K562 (cell line): Measurements from ENCODE around the gene GMPR2. TPM values are rescaled to one million over a fixed set of nuclear protein-coding genes. Genes with fewer than 3 reads are reported as not detected.

Experiments used
- ATAC-seq: fragments of 200-7000 bp; cut with Tn5 transposase; 3 replicates; pipeline ENCODE4 v1.9.1; 2020; ENCODE audit warnings: moderate library complexity
- BruUV-seq: library from RNA; stranded (reverse); fragments of 400-500 nt; replicated peaks from 2 replicates; lab custom pipeline; 2021; lab: Mats Ljungman, UMichigan
- CTCF ChIA-PET: fragments of 300-600 bp; formaldehyde crosslinking; extraction: SDS; loops from one replicate; lab custom pipeline; 2021; ENCODE audit warnings: low intra/inter-chr PET ratio; lab: Yijun Ruan, JAX
- POLR2A ChIA-PET: fragments of 300-600, 350-650 bp; sonication (Branson Sonifier 250); formaldehyde crosslinking; extraction: SDS; loops from one replicate; lab custom pipeline; 2021; ENCODE audit warnings: antibody characterized with exemption, inconsistent platforms; lab: Yijun Ruan, JAX
- DNase-seq, 4 experiments: peaks; one replicate each; pipeline versions ENCODE4 v3.0.0 to v3.0.0-alpha.2; 2011 to 2018; ENCODE audit warnings: low spot score in 3 of 4, mixed read lengths in 3 of 4; ENCODE audit errors: extremely low read depth in 1 of 4
- FAIRE-seq: peaks from 2 replicates; lab custom pipeline; 2011; peaks lifted over from hg19 to GRCh38; lab: Jason Lieb, UNC
- H2AFZ ChIP-seq: 2 replicates; pipeline ENCODE4 v1.6.0; 2011; ENCODE audit warnings: low read depth, low read length, control low read depth, inconsistent platforms
- H3K27ac ChIP-seq: fragments of 200-600 bp; 3 replicates; pipeline ENCODE4 v1.8.0; 2011; ENCODE audit warnings: low read depth, mild to moderate bottlenecking, control low read depth, inconsistent platforms, low read length, moderate library complexity, mixed read lengths; ENCODE audit errors: extremely low read depth
- H3K27me3 ChIP-seq, 2 experiments: fragments of 300-600 bp in 1 of 2; 2 replicates in 1 of 2; 3 replicates in 1 of 2; pipeline versions ENCODE4 v1.6.0 to v1.8.0; 2011; ENCODE audit warnings: inconsistent platforms in 2 of 2, low read length in 2 of 2, mild to moderate bottlenecking in 1 of 2, mixed read lengths in 1 of 2, moderate library complexity in 1 of 2; ENCODE audit not compliant: control insufficient read depth in 2 of 2, insufficient read depth in 2 of 2
- H3K36me3 ChIP-seq: fragments of 300-600 bp; 3 replicates; pipeline ENCODE4 v1.8.0; 2011; ENCODE audit warnings: mild to moderate bottlenecking, low read length, inconsistent platforms; ENCODE audit not compliant: control insufficient read depth, insufficient read depth
- H3K4me1 ChIP-seq, 2 experiments: fragments of 200-600 bp in 1 of 2; replicated peaks in 1 of 2; 2 replicates in 1 of 2; 3 replicates in 1 of 2; pipeline versions ENCODE4 v1.5.1 to v1.8.0; 2011; ENCODE audit warnings: inconsistent platforms in 2 of 2, low read length in 2 of 2, mild to moderate bottlenecking in 1 of 2, mixed read lengths in 1 of 2, moderate library complexity in 1 of 2; ENCODE audit not compliant: control insufficient read depth in 2 of 2, insufficient read depth in 2 of 2
- H3K4me2 ChIP-seq: 2 replicates; pipeline ENCODE4 v1.6.1; 2011; ENCODE audit warnings: low read length, control low read depth, inconsistent platforms, mixed read lengths; ENCODE audit not compliant: insufficient read depth
- H3K4me3 ChIP-seq: fragments of 200-600 bp; sonication (generic), shearing (Covaris generic); 2 replicates; pipeline ENCODE4 v1.5.1; 2016; ENCODE audit warnings: control low read depth, inconsistent platforms
- H3K79me2 ChIP-seq: fragments of 200-600 bp; 3 replicates; pipeline ENCODE4 v1.8.0; 2011; ENCODE audit warnings: low read length, inconsistent platforms; ENCODE audit not compliant: control insufficient read depth, insufficient read depth
- H3K9ac ChIP-seq, 2 experiments: 2 replicates each; pipeline versions ENCODE4 v1.6.0 to v1.6.1; 2011; ENCODE audit warnings: low read depth in 2 of 2, low read length in 2 of 2, control low read depth in 1 of 2, inconsistent platforms in 1 of 2, mild to moderate bottlenecking in 1 of 2, mixed read lengths in 1 of 2; ENCODE audit not compliant: insufficient read depth in 1 of 2
- H3K9me1 ChIP-seq: one replicate; pipeline ENCODE4 v1.6.0; 2011; ENCODE audit warnings: inconsistent platforms, mild to moderate bottlenecking, low read length, moderate library complexity; ENCODE audit not compliant: control insufficient read depth, insufficient read depth
- H3K9me3 ChIP-seq: replicated peaks from 2 replicates; pipeline ENCODE4 v1.5.1; 2011; ENCODE audit warnings: low read depth, low read length, inconsistent platforms; ENCODE audit not compliant: control insufficient read depth, insufficient read depth
- H4K20me1 ChIP-seq: replicated peaks from 2 replicates; pipeline ENCODE4 v1.6.1; 2011; ENCODE audit warnings: low read length, inconsistent platforms, mixed read lengths; ENCODE audit not compliant: control insufficient read depth, insufficient read depth
- CEBPG ChIP-seq, 3 experiments: fragments of 200-800 bp in 1 of 3; sonication (Bioruptor generic) in 1 of 3; sonication (generic) in 1 of 3; formaldehyde crosslinking in 1 of 3; IDR thresholded peaks in 2 of 3; conservative IDR thresholded peaks in 1 of 3; 2 replicates each; pipeline versions ENCODE4 v1.6.1 to v1.8.0; 2016 to 2022; ENCODE audit warnings: missing compliant biosample characterization in 2 of 3, missing genetic modification characterization in 2 of 3, mild to moderate bottlenecking in 1 of 3, missing genetic modification reagents in 1 of 3
- COPS2 ChIP-seq: fragments of 450-650 bp; conservative IDR thresholded peaks from 2 replicates; pipeline ENCODE4 v1.6.1; 2016; ENCODE audit warnings: mild to moderate bottlenecking, moderate library complexity
- ZNF12 ChIP-seq: sonication (generic); formaldehyde crosslinking; IDR thresholded peaks from 2 replicates; pipeline ENCODE4 v1.4.0; 2020; ENCODE audit warnings: mild to moderate bottlenecking, missing genetic modification reagents
- ZNF324 ChIP-seq: fragments of 250-450 bp; sonication (Bioruptor Pico); IDR thresholded peaks from 2 replicates; pipeline ENCODE4 v1.4.0; 2020; ENCODE audit warnings: mild to moderate bottlenecking
- ZNF449 ChIP-seq: fragments of 250-450 bp; sonication (Bioruptor Pico); IDR thresholded peaks from 2 replicates; pipeline ENCODE4 v1.8.0; 2022; ENCODE audit warnings: moderate library complexity, mild to moderate bottlenecking, inconsistent platforms
- WGBS: fragments of 100-300 bp; shearing (Covaris generic); methylation state at CpG from one replicate; pipeline ENCODE4 v1.1.6; 2016; ENCODE audit warnings: low coverage, mixed read lengths; ENCODE audit not compliant: insufficient coverage; ENCODE audit errors: missing lambda C conversion rate; 5-methylcytosine and 5-hydroxymethylcytosine counted together
- in situ Hi-C: fragments of 300-500 bp; cut with MboI; formaldehyde crosslinking; loops from 4 replicates; pipeline ENCODE4 v1.15.0; 2018; ENCODE audit warnings: inconsistent platforms, mixed read lengths
- intact Hi-C: fragments of 100-400 bp; cut with micrococcal nuclease; formaldehyde crosslinking; loops from 2 replicates; pipeline ENCODE4 v1.14.2; 2022
- polyA plus RNA-seq, 8 experiments: library from polyadenylated mRNA; depleted of rRNA in 4 of 8; stranded (reverse) in 5 of 8; unstranded in 3 of 8; fragments of >200 nt; fragmentation: Nextera tagmentation in 2 of 8; fragmentation: Illumina TruSeq in 1 of 8; extraction: Ambion mirVana in 2 of 8; extraction: Trizol in 1 of 8; gene quantifications; 2 replicates each; pipeline versions ENCODE4 v1.2.1 to v1.2.3, GENCODE V29; 2011 to 2014; ENCODE audit warnings: inconsistent platforms in 1 of 8, missing spikeins in 1 of 8
- total RNA-seq, 7 experiments: library from RNA; depleted of rRNA in 6 of 7; stranded (reverse); fragments of >200 nt in 6 of 7; fragmentation: Illumina TruSeq in 2 of 7; extraction: Trizol in 2 of 7; gene quantifications; 2 replicates each; pipeline versions ENCODE4 v1.2.1 to v1.2.3, GENCODE V29; 2011 to 2021; ENCODE audit warnings: low replicate concordance in 1 of 7
- TF ChIP-seq, protein P1 (sequence below), 2 experiments: fragments of 250-450 bp in 1 of 2; fragments of 450-650 bp in 1 of 2; sonication (Bioruptor Pico) in 1 of 2; IDR thresholded peaks; 2 replicates each; pipeline versions ENCODE4 v1.6.1 to v1.8.0; 2016 to 2021; ENCODE audit warnings: mild to moderate bottlenecking in 2 of 2, moderate library complexity in 2 of 2, missing compliant biosample characterization in 1 of 2, missing genetic modification characterization in 1 of 2
- TF ChIP-seq, protein P2 (sequence below), 3 experiments: IDR thresholded peaks in 2 of 3; conservative IDR thresholded peaks in 1 of 3; 2 replicates each; pipeline ENCODE4 v1.5.1; 2011 to 2012; ENCODE audit warnings: low read length in 3 of 3, mild to moderate bottlenecking in 3 of 3, control low read depth in 2 of 3, improper control_type of control experiment in 1 of 3, inconsistent platforms in 1 of 3, low read depth in 1 of 3, mixed read lengths in 1 of 3, moderate library complexity in 1 of 3; ENCODE audit not compliant: insufficient read depth in 2 of 3
- TF ChIP-seq, protein P3 (sequence below): fragments of 250-450 bp; sonication (Bioruptor Pico); IDR thresholded peaks from 2 replicates; pipeline ENCODE4 v1.5.0; 2020; ENCODE audit warnings: mild to moderate bottlenecking, borderline replicate concordance

GMPR2 gene
- total and polyA plus RNA-seq, 9 of the 15 experiments (the other 6 are each of a cell fraction or from before 2014, with no cell fraction given) = 26.4 to 67.4 (median 36.3) TPM

DNA sequence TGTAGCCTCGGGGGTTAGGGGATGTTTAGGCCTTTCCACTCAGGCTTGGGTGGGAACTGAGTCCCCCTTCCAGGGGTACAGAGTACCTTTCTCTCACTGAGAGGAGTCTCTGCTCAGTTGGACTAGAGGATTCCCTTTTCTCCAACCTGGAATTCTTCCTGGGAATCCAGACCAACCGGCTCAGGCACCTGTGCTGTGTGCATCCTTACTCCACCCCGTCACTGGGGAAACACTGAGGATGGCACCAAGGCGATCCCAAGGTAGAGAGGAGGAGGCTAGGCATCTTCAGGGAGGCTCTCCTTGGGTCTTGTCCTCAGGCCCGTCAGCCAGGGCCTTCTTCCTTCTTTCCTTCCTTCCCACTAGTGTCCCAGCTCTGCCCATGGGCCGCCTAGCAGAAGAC, 31.1 kb downstream of the GMPR2 start:
- 52% methylated on average over 5 of the region's 6 CpGs for WGBS
- H3K9me1 ChIP-seq = no peaks in the 10 kb centered on the region
- peak overlapping the region in 1 of 2 experiments; percentile 58; a peak in 1 of 4 replicates for H3K9ac ChIP-seq
- CTCF ChIA-PET = no interaction called here
- no peaks in the 10 kb centered on the region for H3K27me3 ChIP-seq
- H3K4me2 ChIP-seq = no peak overlapping the region
- no peaks in the 10 kb centered on the region for H3K36me3 ChIP-seq
- POLR2A ChIA-PET = interaction anchor here (0.6 to 1.1 kb wide), 4 partner anchors 13 to 181 kb away, joined by 3 to 5 read pairs (median 3); no protein-coding TSS in a partner anchor
- H3K79me2 ChIP-seq = no peaks in the 10 kb centered on the region
- H3K9me3 ChIP-seq = no peaks in the 10 kb centered on the region
- TF ChIP-seq, protein P1, sequence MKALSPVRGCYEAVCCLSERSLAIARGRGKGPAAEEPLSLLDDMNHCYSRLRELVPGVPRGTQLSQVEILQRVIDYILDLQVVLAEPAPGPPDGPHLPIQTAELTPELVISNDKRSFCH (CRISPR knock-in tag; IDR thresholded peaks at IDR 0.05) = no peak
- TF ChIP-seq, protein P1 (tag; IDR thresholded peaks at IDR 0.05) = no peak
- TF ChIP-seq ZNF449 (CRISPR knock-in tag) = no peak
- no peak for TF ChIP-seq ZNF12 (CRISPR knock-in tag)
- no peak for TF ChIP-seq ZNF324 (CRISPR knock-in tag)
- TF ChIP-seq, protein P2, sequence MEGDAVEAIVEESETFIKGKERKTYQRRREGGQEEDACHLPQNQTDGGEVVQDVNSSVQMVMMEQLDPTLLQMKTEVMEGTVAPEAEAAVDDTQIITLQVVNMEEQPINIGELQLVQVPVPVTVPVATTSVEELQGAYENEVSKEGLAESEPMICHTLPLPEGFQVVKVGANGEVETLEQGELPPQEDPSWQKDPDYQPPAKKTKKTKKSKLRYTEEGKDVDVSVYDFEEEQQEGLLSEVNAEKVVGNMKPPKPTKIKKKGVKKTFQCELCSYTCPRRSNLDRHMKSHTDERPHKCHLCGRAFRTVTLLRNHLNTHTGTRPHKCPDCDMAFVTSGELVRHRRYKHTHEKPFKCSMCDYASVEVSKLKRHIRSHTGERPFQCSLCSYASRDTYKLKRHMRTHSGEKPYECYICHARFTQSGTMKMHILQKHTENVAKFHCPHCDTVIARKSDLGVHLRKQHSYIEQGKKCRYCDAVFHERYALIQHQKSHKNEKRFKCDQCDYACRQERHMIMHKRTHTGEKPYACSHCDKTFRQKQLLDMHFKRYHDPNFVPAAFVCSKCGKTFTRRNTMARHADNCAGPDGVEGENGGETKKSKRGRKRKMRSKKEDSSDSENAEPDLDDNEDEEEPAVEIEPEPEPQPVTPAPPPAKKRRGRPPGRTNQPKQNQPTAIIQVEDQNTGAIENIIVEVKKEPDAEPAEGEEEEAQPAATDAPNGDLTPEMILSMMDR (IDR thresholded peaks at IDR 0.05 in 2 of 3, conservative IDR thresholded peaks at IDR 0.05 in 1 of 3; ENCODE audit: insufficient read depth in 2 of 3, low read depth in 1 of 3, low read length in 3 of 3) = no peak
- TF ChIP-seq CEBPG (CRISPR knock-in tag; IDR thresholded peaks at IDR 0.05) = no peak
- no peak for TF ChIP-seq CEBPG (tag; conservative IDR thresholded peaks at IDR 0.05 in 1 of 2, IDR thresholded peaks at IDR 0.05 in 1 of 2)
- TF ChIP-seq, protein P3, sequence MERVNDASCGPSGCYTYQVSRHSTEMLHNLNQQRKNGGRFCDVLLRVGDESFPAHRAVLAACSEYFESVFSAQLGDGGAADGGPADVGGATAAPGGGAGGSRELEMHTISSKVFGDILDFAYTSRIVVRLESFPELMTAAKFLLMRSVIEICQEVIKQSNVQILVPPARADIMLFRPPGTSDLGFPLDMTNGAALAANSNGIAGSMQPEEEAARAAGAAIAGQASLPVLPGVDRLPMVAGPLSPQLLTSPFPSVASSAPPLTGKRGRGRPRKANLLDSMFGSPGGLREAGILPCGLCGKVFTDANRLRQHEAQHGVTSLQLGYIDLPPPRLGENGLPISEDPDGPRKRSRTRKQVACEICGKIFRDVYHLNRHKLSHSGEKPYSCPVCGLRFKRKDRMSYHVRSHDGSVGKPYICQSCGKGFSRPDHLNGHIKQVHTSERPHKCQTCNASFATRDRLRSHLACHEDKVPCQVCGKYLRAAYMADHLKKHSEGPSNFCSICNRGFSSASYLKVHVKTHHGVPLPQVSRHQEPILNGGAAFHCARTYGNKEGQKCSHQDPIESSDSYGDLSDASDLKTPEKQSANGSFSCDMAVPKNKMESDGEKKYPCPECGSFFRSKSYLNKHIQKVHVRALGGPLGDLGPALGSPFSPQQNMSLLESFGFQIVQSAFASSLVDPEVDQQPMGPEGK = no peak
- no peak for TF ChIP-seq COPS2
- TF ChIP-seq, all 486 proteins: peak for 0
- FAIRE-seq (no peak), DNase-seq (no peak), ATAC-seq (no peak)
- no TSS peak for BruUV-seq
- Histone ChIP-seq H3K4me3 (no peak overlapping the region), H3K4me1 (peaks cover 0 to 39% of the 10 kb centered on the region in 2 experiments; a peak in 3 of 5 replicates), H2AFZ (no peak overlapping the region), H4K20me1 (no peaks in the 10 kb centered on the region), H3K27ac (no peak overlapping the region)
- in situ Hi-C loops = no loop called here
- intact Hi-C loops = no loop called here
